WERI-Rb-1 (cell line): ENCODE measurements around the gene TNP1.

Experiments used
- DNase-seq: peaks from one replicate; pipeline ENCODE4 v3.0.0-alpha.2; 2020
- H3K27ac ChIP-seq: fragments of 250-450 bp; sonication (Bioruptor Pico); 2 replicates; pipeline ENCODE4 v1.5.1; 2020; ENCODE audit warnings: mild to moderate bottlenecking, moderate library complexity
- H3K27me3 ChIP-seq: fragments of 250-450 bp; sonication (Bioruptor Pico); 2 replicates; pipeline ENCODE4 v1.5.1; 2021; ENCODE audit warnings: mild to moderate bottlenecking, low read depth, moderate library complexity; ENCODE audit not compliant: insufficient read depth, severe bottlenecking
- H3K36me3 ChIP-seq: fragments of 250-450 bp; sonication (Bioruptor Pico); 2 replicates; pipeline ENCODE4 v1.5.1; 2020; ENCODE audit warnings: mild to moderate bottlenecking, moderate library complexity
- H3K4me3 ChIP-seq: 2 replicates; pipeline ENCODE4 v1.5.1; 2011; ENCODE audit warnings: low read depth, mild to moderate bottlenecking, control low read depth, low read length
- H3K9me3 ChIP-seq: fragments of 250-450 bp; sonication (Bioruptor Pico); 2 replicates; pipeline ENCODE4 v1.5.1; 2021; ENCODE audit warnings: mild to moderate bottlenecking, moderate library complexity; ENCODE audit not compliant: severe bottlenecking
- CTCF ChIP-seq: IDR thresholded peaks from 2 replicates; pipeline ENCODE4 v1.5.1; 2011; ENCODE audit warnings: low read depth, mild to moderate bottlenecking, control low read depth, inconsistent platforms, low read length

Gene TNP1

GRCh38 chr2:216833061-216833460 lies 26.8 kb downstream of the TNP1 start:
- H3K27me3 ChIP-seq: no peaks in the 10 kb centered on the region
- H3K9me3 ChIP-seq: no peaks in the 10 kb centered on the region
- no peaks in the 10 kb centered on the region for H3K36me3 ChIP-seq
- H3K4me3 ChIP-seq: no peak overlapping the region
- no peak for DNase-seq
- no peak for TF ChIP-seq CTCF
- no peak overlapping the region for H3K27ac ChIP-seq

GRCh38 chr2:216830346-216830745 lies 29.5 kb downstream of the TNP1 start:
- DNase-seq: no peak
- H3K27me3 ChIP-seq: no peaks in the 10 kb centered on the region
- no peak overlapping the region for H3K4me3 ChIP-seq
- H3K36me3 ChIP-seq: no peaks in the 10 kb centered on the region
- H3K27ac ChIP-seq: no peak overlapping the region
- no peak for TF ChIP-seq CTCF
- no peaks in the 10 kb centered on the region for H3K9me3 ChIP-seq

GRCh38 chr2:216829533-216829932 lies 30.3 kb downstream of the TNP1 start:
- no peaks in the 10 kb centered on the region for H3K9me3 ChIP-seq

GRCh38 chr2:216827073-216827720 lies 32.7 kb downstream of the TNP1 start:
- Histone ChIP-seq H3K27me3 (no peaks in the 10 kb centered on the region), H3K27ac (no peak overlapping the region), H3K9me3 (no peaks in the 10 kb centered on the region), H3K4me3 (no peak overlapping the region), H3K36me3 (no peaks in the 10 kb centered on the region)
- TF ChIP-seq CTCF: no peak
- DNase-seq: no peak

More at GRCh38 chr2:216829533-216829932, 30.3 kb downstream of the TNP1 start:
- H3K36me3 ChIP-seq: no peaks in the 10 kb centered on the region
- H3K27me3 ChIP-seq: no peaks in the 10 kb centered on the region
- no peak overlapping the region for H3K4me3 ChIP-seq
- no peak for TF ChIP-seq CTCF
- H3K27ac ChIP-seq: no peak overlapping the region
- no peak for DNase-seq

GRCh38 chr2:216822470-216822869 lies 37.4 kb downstream of the TNP1 start:
- TF ChIP-seq CTCF: no peak
- no peak for DNase-seq
- H3K27ac ChIP-seq: no peak overlapping the region
- H3K27me3 ChIP-seq: no peaks in the 10 kb centered on the region
- no peaks in the 10 kb centered on the region for H3K9me3 ChIP-seq
- H3K36me3 ChIP-seq: no peaks in the 10 kb centered on the region
- no peak overlapping the region for H3K4me3 ChIP-seq

GRCh38 chr2:216820709-216821108 lies 39.2 kb downstream of the TNP1 start:
- H3K4me3 ChIP-seq: no peak overlapping the region
- DNase-seq: no peak
- no peaks in the 10 kb centered on the region for H3K9me3 ChIP-seq
- H3K27ac ChIP-seq: no peak overlapping the region
- no peaks in the 10 kb centered on the region for H3K36me3 ChIP-seq
- TF ChIP-seq CTCF: no peak
- no peaks in the 10 kb centered on the region for H3K27me3 ChIP-seq
